AG04450 (cell line): ENCODE measurements around the gene HSH2D. TPM values are rescaled to one million over a fixed set of nuclear protein-coding genes. Genes with fewer than 3 reads are reported as not detected.
A peak's percentile ranks its signal among the peaks of the same experiment; 100 is the strongest.

Source experiments
- CTCF ChIA-PET: fragments of 300-600, 350-600 bp; formaldehyde crosslinking; extraction: SDS; loops from one replicate; lab custom pipeline; 2022; ENCODE audit warnings: antibody characterized with exemption, inconsistent platforms; lab: Charles Lee
- POLR2A ChIA-PET: fragments of 350-600 bp; formaldehyde crosslinking; extraction: SDS; loops from one replicate; lab custom pipeline; 2021; ENCODE audit warnings: antibody characterized with exemption, inconsistent platforms; lab: Yijun Ruan, JAX
- DNase-seq: peaks from one replicate; pipeline ENCODE4 v3.0.0-alpha.2; 2011; ENCODE audit warnings: low read depth, low spot score
- H3K27ac ChIP-seq: one replicate; pipeline ENCODE4 v1.5.1; 2012; ENCODE audit warnings: low read depth, low read length, control low read depth
- H3K27me3 ChIP-seq: one replicate; pipeline ENCODE4 v1.6.0; 2012; ENCODE audit warnings: low read length; ENCODE audit not compliant: control insufficient read depth, insufficient read depth
- H3K4me3 ChIP-seq: 2 replicates; pipeline ENCODE4 v1.5.1; 2011; ENCODE audit warnings: mild to moderate bottlenecking, low read depth, low read length, control low read depth
- H3K9me3 ChIP-seq: 2 replicates; pipeline ENCODE4 v1.5.1; 2012; ENCODE audit warnings: low read length; ENCODE audit not compliant: control insufficient read depth, insufficient read depth
- CTCF ChIP-seq: IDR thresholded peaks from 2 replicates; pipeline ENCODE4 v1.5.1; 2011; ENCODE audit warnings: low read depth, low read length, control low read depth, inconsistent platforms
- polyA plus RNA-seq: library from polyadenylated mRNA; depleted of rRNA; stranded (reverse); fragments of >200 nt; gene quantifications from 2 replicates; pipeline ENCODE4 v1.2.3, GENCODE V29; 2011

Gene HSH2D
- polyA plus RNA-seq, 1 experiment = not detected

GRCh38 chr19:16197622-16198369, 54.3 kb downstream of the HSH2D start, which contains the start of gene AP1M1:
Gene AP1M1, plus strand, starts transcription at chr19:16197911. Its CDS starts 116 bp downstream, at chr19:16198027.
- POLR2A ChIA-PET = interaction anchor here (0.8 to 1.6 kb wide), 6 partner anchors 12 to 141 kb away, joined by 3 to 11 read pairs (median 4); partner anchors contain the start of genes FAM32A, KLF2 and TPM4
- H3K9me3 ChIP-seq = no peaks in the 10 kb centered on the region; the same call in 1 of the 2 replicates
- H3K4me3 ChIP-seq = peak within 1 kb of the TSS; percentile 98
- DNase-seq = peak; percentile 95
- peak within 1 kb of the TSS; percentile 90 for H3K27ac ChIP-seq
- CTCF ChIA-PET = interaction anchor here (0.6 to 4.5 kb wide), 6 partner anchors 13 to 1693 kb away, joined by 3 to 23 read pairs (median 4); partner anchors contain the start of gene FAM32A
- TF ChIP-seq CTCF = no peak
- no peaks in the 10 kb centered on the region for H3K27me3 ChIP-seq

GRCh38 chr19:16198370-16198651, 54.8 kb downstream of the HSH2D start:
- no peaks in the 10 kb centered on the region; the same call in 1 of the 2 replicates for H3K9me3 ChIP-seq
- TF ChIP-seq CTCF = no peak
- no peak for DNase-seq
- POLR2A ChIA-PET = interaction anchor here (1.2 to 1.6 kb wide), 3 partner anchors 13 to 126 kb away, joined by 3 to 11 read pairs (median 7); partner anchors contain the start of genes FAM32A and KLF2
- no peaks in the 10 kb centered on the region for H3K27me3 ChIP-seq
- no peak overlapping the region for H3K27ac ChIP-seq
- CTCF ChIA-PET = interaction anchor here (0.9 to 4.5 kb wide), 3 partner anchors 13 to 156 kb away, joined by 4 to 23 read pairs (median 4); partner anchors contain the start of gene FAM32A
- peak overlapping the region; percentile 98 for H3K4me3 ChIP-seq

GRCh38 chr19:16199275-16199932, 55.9 kb downstream of the HSH2D start:
- DNase-seq = no peak

GRCh38 chr19:16200038-16201010, 56.8 kb downstream of the HSH2D start:
- Histone ChIP-seq H3K4me3 (no peak overlapping the region), H3K9me3 (no peaks in the 10 kb centered on the region; the same call in 1 of the 2 replicates), H3K27ac (no peak overlapping the region), H3K27me3 (no peaks in the 10 kb centered on the region)
- no peak for DNase-seq
- POLR2A ChIA-PET = no interaction called here
- CTCF ChIA-PET = interaction anchor here (1.2 kb wide), 1 partner anchor 182 kb away, joined by 5 read pairs; no protein-coding TSS in a partner anchor
- no peak for TF ChIP-seq CTCF

More at GRCh38 chr19:16199275-16199932, 55.9 kb downstream of the HSH2D start:
- Histone ChIP-seq H3K9me3 (no peaks in the 10 kb centered on the region; the same call in 1 of the 2 replicates), H3K27ac (no peak overlapping the region), H3K4me3 (peak overlapping the region; percentile 98; the same call in 1 of the 2 replicates), H3K27me3 (no peaks in the 10 kb centered on the region)
- ChIA-PET POLR2A (no interaction called here), CTCF (interaction anchor here (1.2 to 1.5 kb wide), 2 partner anchors 158 to 183 kb away, joined by 4 to 5 read pairs; no protein-coding TSS in a partner anchor)
- no peak for TF ChIP-seq CTCF
